Neural cell (in vitro differentiated cells): ENCODE measurements around the gene TOPBP1.

Source experiments
- CTCF ChIP-seq: fragments of 450-650 bp; IDR thresholded peaks from 2 replicates; pipeline ENCODE4 v1.5.1; 2014; ENCODE audit warnings: antibody characterized with exemption, mild to moderate bottlenecking, moderate library complexity; ENCODE audit not compliant: poor library complexity, severe bottlenecking
- EP300 ChIP-seq: fragments of 450-650 bp; conservative IDR thresholded peaks from 2 replicates; pipeline ENCODE4 v1.6.1; 2014; ENCODE audit warnings: antibody characterized with exemption, mild to moderate bottlenecking, moderate library complexity; ENCODE audit not compliant: poor library complexity, severe bottlenecking
- EZH2 ChIP-seq: fragments of 200-600, 300-800 bp; shearing (Covaris generic), sonication (generic); IDR thresholded peaks from 2 replicates; pipeline ENCODE4 v1.6.1; 2014; ENCODE audit warnings: antibody characterized with exemption, low read length, borderline replicate concordance, mild to moderate bottlenecking; ENCODE audit not compliant: insufficient read depth, poor library complexity, severe bottlenecking
- MXI1 ChIP-seq: fragments of 450-650 bp; conservative IDR thresholded peaks from 2 replicates; pipeline ENCODE4 v1.6.1; 2014; ENCODE audit warnings: antibody characterized with exemption, mild to moderate bottlenecking; ENCODE audit not compliant: poor library complexity, severe bottlenecking
- POLR2AphosphoS5 ChIP-seq: IDR thresholded peaks from 2 replicates; pipeline ENCODE4 v1.6.1; 2012
- REST ChIP-seq: IDR thresholded peaks from 2 replicates; pipeline ENCODE4 v1.6.1; 2012; ENCODE audit warnings: borderline replicate concordance
- TAF1 ChIP-seq: IDR thresholded peaks from 2 replicates; pipeline ENCODE4 v1.6.1; 2012; ENCODE audit warnings: low read depth

- TF ChIP-seq CTCF (no peak), EZH2 (no peak), MXI1 (no peak), POLR2AphosphoS5 (no peak), EP300 (no peak), TAF1 (no peak), REST (no peak)
These were observed 50.2 kb downstream of the TOPBP1 start for GRCh38 chr3:133611534-133611933.
